ENCODE measurements around the gene DMPK.

- TF ChIP-seq CTCF (IDR thresholded peaks at IDR 0.05; ENCODE audit: insufficient read depth, low read length, poor library complexity, severe bottlenecking) (no peak), EZH2phosphoT487 (conservative IDR thresholded peaks at IDR 0.05; ENCODE audit: low read length) (no peak)
Observed at GRCh38 chr19:45819769-45820168, 37.5 kb upstream of the DMPK start.
